Fibroblast of the aortic adventitia (primary cell): ENCODE data around the gene CDH24. TPM values are rescaled to one million over a fixed set of nuclear protein-coding genes. Genes with fewer than 3 reads are reported as not detected.
"Not testable (repeated sequence)": the region's sequence is repeated elsewhere in the genome, so short reads cannot be mapped to it uniquely, and the experiment has no call there.

ENCODE experiments used
- DNase-seq: peaks from one replicate; pipeline ENCODE4 v3.0.0-alpha.2; 2010; ENCODE audit warnings: low read depth
- H3K4me3 ChIP-seq: 2 replicates; pipeline ENCODE4 v1.5.1; 2011; ENCODE audit warnings: low read depth, mild to moderate bottlenecking, control low read depth, low read length, moderate library complexity
- CTCF ChIP-seq: IDR thresholded peaks from 2 replicates; pipeline ENCODE4 v1.5.1; 2011; ENCODE audit warnings: mild to moderate bottlenecking, low read length, control low read depth, inconsistent platforms; ENCODE audit not compliant: insufficient read depth
- total RNA-seq: library from RNA; depleted of rRNA; stranded (reverse); fragments of >200 nt; gene quantifications from 2 replicates; pipeline ENCODE4 v1.2.3, GENCODE V29; 2012; ENCODE audit warnings: low replicate concordance

The CDH24 gene
- total RNA-seq, 1 donor = 3.7 TPM

GRCh38 chr14:23006544-23007419 lies 50.5 kb downstream of the CDH24 start:
- peak; percentile 98 for DNase-seq
- TF ChIP-seq CTCF = peak; percentile 43

GRCh38 chr14:23006188-23006534 lies 51.2 kb downstream of the CDH24 start:
- no peak for DNase-seq
- H3K4me3 ChIP-seq = peak overlapping the region; percentile 82

More at GRCh38 chr14:23006544-23007419, 50.5 kb downstream of the CDH24 start:
- H3K4me3 ChIP-seq = peak overlapping the region; percentile 82

DNA sequence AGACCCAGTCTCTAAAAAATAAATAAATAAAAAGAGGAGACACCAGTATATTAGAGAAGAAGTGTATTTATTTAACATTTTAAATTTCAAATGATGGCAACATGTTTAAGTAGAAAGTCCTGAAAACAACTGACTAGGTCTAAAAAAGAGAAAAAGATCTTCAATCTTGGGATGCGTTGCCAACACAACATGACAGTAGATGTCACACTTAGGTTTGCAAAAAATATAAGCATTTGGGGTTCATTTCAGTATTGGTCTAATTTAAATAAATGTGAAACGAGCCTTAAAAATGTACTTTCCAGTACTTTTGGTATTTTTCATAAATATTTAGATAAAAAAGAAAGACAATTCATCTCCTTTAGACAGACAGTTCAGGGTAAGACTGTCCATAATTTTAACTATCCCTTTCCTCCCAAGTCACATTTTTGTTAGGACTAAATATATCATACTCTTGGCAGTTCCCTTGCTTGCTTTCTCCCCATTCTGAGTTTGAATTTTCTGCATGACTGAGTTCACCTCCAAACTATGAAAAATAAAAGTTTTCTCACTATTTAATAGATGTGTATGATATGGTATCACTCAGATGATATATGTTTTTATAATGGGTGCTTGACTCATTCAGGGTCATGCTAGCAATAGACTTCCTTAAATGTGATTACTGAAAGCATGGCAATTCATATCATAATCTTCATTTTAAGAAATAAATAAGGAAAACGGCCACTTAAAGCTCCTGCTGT lies 51.7 kb downstream of the CDH24 start:
- no peak for DNase-seq
- no peak overlapping the region for H3K4me3 ChIP-seq
- no peak for TF ChIP-seq CTCF

More at GRCh38 chr14:23006188-23006534, 51.2 kb downstream of the CDH24 start:
- no peak for TF ChIP-seq CTCF

DNA sequence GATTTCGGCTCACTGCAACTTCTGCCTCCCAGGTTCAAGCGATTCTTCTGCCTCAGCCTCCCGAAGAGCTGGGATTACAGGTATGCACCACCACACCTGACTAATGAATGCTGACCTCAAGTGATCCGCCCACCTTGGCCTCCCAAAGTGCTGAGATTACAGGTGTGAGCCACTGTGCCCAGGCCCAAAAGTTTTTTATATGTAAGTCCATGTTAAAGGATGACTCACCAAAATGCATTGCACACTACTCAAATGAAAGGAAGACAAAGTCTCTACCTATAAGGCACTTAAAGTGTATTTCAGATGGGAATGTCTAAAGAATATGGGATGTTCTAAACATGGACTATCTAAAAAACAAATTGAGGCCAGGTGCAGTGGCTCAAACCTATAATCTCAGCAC lies 53.0 kb downstream of the CDH24 start:
- not testable (repeated sequence) for DNase-seq, H3K4me3 ChIP-seq

GRCh38 chr14:23002592-23002991 lies 54.7 kb downstream of the CDH24 start:
- no peak overlapping the region for H3K4me3 ChIP-seq
- no peak for DNase-seq
- no peak for TF ChIP-seq CTCF

DNA sequence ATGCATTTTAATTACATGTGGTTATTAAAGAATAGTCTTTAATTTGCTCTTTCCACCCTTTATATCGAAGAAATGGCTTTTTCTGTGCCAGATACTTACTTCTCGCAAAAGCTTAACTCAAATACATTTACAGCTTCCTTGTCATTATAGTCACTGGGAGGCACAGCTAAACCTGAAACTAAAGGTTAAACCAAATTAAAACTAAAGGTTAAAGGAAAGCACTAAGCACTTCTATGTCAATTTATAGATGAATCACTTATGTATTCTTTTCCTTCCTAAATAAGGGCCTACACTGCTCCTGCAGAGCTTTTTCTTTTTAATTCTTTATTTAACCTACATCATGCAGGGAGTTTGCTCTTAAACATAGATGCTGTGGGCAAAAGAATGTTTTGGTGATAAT lies 56.5 kb downstream of the CDH24 start:
- no peak for TF ChIP-seq CTCF
- no peak for DNase-seq
- H3K4me3 ChIP-seq = no peak overlapping the region

DNA sequence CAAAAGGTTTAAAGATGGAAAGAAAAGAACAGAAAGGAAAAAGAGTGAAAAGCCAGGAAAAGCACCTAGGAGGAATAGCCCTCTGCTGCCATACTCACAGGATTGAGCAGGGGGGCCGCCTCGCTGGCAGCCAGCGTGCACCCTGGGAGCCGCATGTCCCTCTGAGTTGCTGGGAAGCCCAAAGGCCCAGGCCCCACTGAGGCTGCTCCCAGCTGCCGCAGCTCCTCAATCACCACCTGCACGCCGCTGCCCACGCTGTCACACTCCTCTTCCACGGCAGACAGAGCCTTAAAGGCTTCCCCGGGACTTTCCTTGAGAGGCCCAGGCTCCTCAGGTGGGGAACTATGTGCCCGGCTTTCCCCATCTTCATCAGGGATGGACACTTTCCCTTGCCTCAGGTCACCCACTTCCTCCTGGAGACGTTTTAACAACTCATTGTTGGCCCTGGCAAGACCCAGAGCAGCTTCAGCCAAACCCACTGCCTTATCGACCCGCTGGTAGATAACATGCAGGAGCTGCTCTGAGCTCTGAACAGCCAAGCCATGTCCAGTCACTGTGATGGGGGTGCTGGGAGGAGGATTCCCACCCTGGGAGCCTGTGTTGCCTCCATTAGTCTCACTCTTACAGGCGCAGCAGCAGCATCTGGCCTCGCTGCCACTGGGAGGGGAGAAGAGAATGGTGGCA lies 58.8 kb downstream of the CDH24 start:
- H3K4me3 ChIP-seq = no peak overlapping the region
- no peak for TF ChIP-seq CTCF
- DNase-seq = no peak
